Measurements from ENCODE around the gene SERGEF.

The SERGEF gene

DNA sequence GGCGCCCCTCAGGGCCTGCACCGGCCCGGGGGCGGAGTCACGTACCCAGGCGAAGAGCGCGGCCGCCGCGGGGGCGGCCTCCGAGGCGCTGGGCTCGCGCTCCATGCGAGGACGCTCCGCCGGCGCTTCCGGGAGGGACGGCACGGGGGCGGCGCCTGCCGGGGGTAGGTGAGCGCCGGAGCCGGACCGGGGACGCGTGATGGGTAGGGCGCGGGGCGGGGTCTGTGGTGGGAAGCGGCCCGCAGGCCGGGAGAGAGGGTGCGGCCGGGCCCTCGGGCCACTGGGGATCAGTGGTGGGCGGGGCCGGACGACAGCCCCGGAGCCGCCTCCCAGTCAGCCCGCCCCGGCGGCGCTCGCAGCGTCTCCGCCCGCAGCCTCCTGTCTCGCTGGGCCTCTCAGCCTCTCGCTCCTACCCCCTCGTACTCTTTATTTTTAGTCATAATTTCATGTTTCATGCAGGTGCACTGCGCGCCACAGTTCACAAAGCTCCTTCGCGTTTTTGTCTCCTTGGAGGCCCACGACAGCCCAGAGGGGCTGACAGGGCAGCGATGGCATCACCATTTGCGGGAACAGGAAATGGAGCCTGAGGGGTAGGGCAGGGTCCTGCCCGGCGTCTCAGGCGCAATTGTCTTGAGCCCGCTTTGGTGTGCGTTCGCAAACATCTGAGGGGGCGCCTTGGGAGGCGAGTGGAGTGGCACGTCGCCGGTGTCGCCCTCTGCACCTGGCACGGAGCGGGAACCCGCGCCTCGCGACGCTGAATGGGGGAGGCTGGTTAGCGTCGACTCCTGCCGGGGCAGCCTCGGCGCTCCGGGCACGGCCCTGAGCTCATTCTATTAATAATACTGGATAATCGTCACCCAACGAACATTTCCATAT, at the start of gene SERGEF:
SERGEF (minus strand) TSS at position 142 of the 876 bp plus-strand sequence; CDS start at position 105, 37 bp downstream.
- peak; percentile 46 for DNase-seq (ENCODE audit: low read depth)

DNA sequence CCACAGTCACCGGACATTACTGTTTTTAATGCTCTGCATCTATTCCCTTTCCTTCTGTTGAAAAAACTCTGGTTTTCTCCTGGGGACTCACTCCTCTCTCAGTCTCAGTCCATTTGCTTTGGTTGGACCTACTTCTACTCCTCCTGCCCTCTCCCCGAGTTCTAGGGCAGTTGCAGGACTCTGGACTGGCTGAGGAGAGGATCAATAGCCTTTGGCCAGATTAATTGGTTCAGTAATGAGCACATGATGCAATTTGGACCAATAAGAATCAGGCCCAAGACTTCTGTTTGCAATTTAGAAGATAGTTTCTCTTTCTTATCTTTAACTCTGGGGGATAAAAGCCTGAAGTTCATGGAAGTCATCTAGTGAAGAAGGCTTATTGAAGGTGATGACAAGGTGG, 48.5 kb upstream of the SERGEF start:
- no peak for DNase-seq (ENCODE audit: low read depth)

DNA sequence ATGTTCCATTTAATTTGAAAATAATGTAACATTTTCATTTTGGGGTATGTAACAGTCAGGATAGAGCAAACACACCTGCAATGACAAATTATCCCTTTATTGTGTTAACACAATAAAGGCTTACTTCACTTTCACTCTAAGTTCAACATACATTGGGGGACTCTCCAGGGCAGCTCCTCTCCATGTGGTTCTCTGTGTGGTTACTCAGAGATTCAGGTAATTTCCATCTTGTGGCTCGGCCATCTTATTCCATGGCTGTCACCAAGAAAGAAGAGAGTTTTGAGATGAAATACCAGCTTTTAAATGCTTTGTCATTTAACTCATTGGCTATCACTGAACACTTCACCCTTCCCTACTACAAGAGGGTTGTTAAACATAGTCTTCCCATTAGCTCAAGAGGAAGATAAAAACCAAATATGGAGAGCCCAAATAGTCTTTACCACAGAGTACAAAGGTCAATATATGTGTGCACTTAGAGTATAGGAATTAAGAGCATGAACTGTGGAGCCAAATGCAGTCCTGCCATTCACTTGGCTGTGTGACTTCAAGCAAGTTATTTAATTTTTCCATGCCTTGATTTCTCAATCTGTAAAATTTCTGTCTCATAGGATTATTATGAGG, 43.8 kb upstream of the SERGEF start:
- no peak for DNase-seq (ENCODE audit: low read depth)

DNA sequence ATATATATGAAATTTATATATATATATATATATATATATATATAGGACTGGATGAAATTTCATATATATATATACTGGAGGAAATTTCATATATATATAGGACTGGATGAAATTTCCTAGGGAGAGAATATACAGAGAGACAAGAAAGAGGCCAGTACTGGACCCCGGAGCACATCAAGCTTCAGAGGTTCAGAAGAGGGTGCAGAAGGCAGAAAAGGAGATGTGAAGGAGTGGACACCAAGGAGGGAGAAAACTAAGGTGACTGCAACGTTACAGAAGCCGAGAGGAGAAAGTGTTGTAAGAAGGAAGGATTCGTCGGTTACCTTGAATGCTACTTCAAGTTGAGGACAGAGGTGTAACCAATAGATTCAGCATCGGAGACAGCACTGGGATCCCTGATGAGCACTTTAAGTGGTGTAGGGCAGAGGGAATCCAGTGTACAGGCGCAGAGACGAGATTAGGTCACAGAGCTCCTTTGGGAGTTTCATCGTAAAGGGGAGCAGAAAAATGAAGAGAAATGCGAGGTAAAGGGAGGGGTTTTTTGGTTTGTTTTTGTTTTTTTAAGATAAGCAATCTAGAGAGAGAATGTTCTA, 41.8 kb upstream of the SERGEF start:
- DNase-seq (ENCODE audit: low read depth) = no peak

DNA sequence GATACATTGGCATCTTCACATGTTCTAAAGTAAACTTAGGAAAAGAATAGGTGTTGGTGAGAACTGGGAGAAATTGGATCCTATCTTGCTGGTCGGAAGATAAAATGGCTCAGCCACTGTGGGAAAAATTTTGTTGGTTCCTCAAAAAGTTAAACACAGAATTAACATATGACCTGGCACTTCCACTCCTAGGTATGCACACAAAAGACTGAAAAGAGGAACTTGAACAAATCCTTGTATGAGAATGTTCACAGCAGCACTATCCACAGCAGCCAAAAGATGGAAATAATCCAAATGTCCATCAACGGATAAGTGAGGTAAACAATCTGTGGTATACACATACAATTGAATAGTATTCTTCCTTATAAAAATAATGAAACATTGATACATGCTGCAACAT, 38.0 kb upstream of the SERGEF start:
- no peak for DNase-seq (ENCODE audit: low read depth)

DNA sequence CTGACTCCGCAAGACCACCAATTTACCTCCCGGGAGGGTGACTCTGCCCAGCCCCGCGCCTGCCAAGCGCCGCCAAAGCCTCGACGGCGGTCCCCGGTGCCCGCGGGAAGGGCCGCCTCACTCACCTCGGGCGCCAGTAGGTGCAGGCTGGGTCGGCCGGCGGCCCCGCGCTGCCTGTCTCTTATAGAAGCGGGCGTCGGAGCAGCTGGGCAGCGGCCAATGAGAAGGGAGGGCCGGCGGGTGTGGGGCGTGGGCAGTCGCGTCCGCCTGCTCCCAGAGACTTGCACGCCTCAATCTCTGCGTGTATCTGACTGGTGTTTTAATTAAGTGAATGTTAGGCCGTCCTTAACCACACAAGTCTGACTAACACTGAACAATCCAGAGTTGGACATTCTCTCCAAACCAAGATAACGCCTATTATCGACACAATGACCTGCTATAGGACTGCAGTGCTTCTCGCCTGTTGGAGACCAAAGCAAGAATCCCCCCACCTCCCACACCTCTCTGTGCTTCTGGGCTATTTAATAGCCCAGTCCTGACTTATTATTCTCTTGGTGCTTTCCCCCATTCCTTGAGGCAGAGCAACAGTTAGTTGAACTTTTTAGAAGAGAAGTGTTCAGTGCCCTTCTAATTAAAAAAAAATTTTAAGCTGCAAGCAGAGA, 33.4 kb upstream of the SERGEF start, which contains the start of gene TPH1:
TPH1 (minus strand) TSS at position 154 of the 662 bp plus-strand sequence. CDS start 5,507 bp downstream, outside the sequence.
- DNase-seq (ENCODE audit: low read depth) = no peak

DNA sequence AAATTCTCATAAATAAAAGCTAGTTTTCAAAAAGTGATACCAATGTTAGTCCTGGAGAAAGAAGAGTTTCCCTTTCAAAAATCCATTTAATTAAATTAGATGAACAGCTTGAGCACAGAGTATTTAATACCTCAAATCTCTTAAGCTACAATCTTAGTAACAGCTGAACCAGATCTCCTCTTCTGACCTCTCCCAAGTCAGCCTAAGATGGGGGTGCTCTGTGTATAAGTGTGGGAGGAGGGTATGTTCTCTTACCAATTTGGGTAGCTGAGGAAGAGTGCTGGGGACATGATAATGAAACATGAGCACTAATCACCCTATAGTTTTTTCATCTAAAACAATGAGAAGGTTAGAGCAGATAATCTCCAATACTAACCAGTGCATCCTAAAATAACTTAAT, 23.6 kb upstream of the SERGEF start:
- no peak for DNase-seq (ENCODE audit: low read depth)

DNA sequence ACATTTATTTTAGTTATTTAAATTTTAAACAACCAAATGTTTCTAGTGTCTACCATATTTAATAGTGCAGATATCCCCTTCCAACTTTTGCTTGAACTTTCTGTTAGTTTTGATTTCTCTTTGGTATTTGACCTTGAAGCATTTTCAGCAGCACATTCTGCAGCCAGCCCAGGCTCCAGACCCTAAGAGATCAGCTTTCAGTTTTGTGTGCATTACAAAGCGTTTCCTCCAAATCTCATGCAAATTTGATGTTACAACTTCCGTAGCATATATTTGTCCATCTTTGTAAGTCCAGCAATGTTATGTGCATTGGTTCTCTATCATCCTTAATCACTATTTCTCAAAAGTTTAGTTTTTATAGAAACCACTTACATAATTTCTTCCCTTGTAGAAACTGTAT, 14.6 kb upstream of the SERGEF start:
- DNase-seq (ENCODE audit: low read depth) = no peak

DNA sequence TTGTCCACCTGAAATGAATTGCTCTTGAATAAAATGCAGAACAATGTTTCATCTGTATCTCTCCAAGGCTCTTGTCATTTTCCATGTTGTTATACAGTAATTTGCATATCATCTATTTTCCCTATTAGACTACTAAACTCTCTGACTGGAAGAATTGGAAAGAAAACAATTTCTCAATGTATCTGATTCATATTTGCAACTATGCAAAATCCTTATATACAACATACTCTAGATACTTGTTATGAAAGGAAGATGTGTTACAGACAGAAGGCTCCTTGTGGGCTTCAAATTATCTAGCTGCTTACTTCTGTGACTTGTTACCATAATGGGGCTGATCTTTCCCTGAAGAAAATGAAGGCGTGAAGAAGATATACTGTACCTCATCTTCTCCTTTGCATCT, 9.6 kb upstream of the SERGEF start:
- DNase-seq (ENCODE audit: low read depth) = no peak

DNA sequence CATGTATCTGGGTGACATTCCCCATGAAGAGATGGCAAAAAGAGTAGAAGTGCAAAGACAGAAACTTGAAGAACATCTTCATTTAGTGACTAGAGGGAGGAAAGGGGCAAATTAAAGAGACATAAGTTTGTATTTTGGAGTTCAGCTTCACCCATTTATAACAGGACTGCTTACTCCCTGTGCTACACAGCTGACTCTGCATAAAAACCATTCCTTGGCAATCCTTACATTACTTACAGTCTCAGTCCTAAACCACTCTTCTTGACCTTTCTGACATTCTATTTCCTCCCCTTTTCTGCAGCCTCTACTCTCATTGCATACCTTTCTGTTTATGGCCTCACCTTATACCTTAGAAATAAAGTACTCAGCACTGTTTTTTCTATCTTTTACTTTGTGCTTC, 6.8 kb upstream of the SERGEF start:
- no peak for DNase-seq (ENCODE audit: low read depth)

DNA sequence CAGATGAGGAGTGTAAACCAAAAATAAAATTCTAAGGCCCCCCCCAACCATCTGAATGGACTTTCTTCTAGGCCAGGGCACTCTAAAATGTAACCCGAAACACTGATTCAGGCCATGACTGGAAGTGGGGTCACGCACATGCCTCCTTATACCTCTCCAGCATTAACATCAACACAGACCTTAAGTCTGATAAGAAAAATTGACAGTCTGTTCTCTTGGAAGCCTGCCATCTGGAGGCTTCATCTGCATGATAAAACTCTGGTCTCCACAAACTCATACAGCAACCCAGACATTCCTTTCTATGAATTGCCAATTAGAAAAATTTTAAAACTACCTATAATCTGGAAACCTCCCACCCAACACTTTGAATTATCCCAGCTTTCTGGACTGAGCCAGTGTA, 3.9 kb upstream of the SERGEF start:
- no peak for DNase-seq (ENCODE audit: low read depth)

DNA sequence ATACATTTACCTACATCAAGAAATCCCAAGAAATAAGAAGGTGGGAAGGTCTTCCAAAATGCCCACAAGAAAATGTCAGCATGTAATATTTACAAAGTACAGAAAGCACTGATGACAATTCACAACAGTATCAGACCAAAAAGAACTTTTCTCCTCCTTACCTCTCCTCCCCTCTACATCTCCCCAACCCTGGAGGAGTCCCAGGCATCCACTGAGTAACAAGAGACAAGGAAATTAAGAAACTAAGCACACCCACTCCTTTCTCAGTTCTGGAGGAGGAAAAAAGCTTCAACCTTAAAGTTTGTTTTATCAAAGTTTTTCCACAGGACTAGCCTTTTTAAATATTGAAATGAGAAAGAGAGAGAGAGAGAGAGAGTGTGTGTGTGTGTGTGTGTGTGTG, 2.0 kb upstream of the SERGEF start:
- DNase-seq (ENCODE audit: low read depth) = no peak

DNA sequence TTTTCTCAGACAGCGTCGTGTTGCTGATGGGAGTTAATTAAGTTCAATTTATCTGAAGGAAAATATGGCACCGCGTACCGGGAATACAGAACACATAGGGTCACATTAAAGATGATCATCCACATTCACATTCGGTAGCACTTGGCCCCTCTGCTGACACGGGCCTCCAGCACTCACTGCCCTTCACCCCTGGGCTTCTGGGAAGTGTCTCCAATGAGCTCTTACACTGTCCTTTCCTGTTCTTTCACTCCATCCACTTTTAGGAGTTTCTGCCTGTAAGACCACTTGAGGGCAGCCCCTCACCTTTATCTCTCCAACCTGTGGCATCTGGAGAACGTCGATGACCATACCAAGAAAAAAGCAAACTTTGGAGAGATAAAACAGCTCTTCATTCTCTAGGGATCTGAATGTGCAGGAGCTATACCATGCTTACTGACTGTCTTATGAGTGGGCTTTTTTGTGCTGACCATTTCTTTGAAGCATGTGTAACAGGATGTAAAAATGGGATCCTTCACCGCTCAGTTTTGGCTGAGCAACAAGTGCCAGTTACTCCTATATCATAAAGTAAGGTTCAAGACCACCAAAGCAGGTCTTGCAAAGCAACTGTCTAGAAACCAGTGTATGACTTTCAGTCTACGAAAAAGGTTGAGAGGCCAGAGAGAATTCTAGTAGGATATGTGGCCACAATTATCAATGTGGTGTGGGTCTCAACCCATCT, 1.1 kb upstream of the SERGEF start:
- DNase-seq (ENCODE audit: low read depth) = no peak

DNA sequence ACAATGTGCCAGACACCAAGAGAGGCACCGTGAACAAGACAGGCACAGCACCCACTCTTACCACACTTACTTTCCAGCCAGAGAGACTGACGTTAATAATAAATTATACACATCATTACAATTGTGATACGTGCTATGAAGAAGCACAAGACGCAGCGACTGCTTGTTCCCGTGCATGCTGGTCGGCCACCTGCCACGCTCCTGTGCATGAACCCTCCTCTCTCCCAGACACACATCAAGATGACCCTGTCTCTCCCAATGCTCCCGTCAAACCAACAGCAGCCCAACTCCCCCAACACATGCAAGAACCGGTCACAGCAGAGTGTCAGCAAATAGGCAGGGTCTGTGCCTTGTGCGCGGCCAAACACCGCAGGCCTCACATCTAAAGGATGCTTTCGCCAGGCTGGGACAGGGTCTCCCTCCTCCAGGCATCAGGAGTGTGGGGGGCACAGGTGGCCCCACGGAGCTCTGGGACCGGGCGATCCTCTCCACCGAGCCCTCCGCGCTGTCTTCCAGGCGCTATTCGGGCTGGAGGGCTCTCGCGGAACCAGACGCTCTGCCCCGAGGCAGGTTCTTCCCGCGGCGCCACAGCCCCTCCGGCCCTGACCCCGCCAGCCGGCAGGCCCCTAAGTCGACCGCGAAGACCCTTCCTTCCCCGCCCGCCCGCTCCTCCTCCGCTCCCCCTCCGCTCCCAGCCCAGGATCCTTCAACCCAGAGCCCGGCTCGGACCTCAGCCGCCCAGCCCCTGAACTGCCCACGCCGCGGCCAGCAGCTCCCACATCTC, 533 bp downstream of the SERGEF start:
- DNase-seq (ENCODE audit: low read depth) = no peak

DNA sequence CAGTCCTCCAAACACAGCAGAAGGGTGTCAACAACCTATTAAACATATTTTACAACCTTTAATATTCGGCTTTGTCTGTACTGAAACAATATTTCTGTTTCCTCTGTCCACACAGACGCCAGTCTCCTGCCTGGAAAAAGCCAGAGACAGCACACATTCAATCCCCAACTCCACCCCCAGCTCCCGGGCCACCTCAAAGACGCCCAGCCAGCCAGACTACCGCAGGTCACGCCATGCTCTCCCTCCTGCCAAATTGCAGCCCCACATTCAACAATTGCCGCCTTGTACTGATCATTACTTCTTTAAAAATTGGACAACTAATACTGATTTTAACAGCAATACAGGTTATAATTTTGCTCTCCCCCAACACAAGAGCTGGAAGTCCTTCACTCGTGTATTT, 1.2 kb downstream of the SERGEF start:
- no peak for DNase-seq (ENCODE audit: low read depth)

DNA sequence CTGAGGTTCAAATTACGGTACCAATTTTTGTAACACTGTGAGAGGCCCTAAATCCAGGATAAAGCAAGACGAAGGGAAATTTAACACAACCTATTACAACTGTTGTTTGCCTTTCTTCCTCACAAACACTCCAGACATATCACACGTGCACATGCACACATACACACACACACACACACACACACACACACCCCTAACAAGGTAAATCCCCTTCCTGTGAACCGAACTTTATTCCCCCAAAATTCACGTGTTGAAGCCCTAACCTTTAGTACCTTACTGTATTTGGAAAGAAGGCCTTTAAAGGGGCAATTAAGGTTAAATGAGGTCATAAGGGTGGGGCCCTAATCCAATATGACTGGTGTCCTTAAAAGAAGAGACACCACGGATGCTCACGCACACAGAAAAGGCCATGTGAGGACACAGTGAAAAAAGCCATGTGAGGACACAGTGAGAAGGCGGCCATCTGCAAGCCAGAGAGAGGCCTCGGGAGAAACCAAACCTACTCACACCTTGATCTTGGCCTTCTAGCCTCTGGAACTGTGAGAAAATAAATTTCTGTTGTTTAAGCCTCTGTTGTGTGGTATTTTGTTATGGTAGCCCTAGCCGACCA, 1.8 kb downstream of the SERGEF start:
- no peak for DNase-seq (ENCODE audit: low read depth)

DNA sequence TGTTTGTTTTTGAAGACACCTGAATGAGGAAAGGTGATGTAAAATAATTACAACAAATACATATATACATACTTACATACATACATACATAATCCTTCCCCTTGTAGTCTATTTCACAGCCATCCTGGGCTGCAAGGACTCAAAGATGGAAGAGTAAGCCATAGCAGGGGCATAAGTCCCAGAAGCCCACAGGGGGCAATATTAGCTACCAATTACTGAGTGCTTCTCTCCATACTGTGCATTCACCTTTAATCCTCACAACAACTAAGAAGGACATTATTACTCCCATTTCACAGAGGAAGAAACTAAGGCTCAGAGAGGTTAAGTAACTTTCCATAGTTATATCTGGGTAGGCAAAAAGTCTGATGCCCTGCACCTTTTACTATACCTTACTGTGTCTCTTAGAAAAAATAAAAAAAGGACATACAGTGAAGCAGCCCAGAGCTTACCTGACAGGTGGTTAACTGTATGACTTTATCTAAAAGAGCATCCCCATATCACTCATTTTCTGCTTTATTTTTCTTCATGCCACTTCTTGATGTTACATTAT, 2.7 kb downstream of the SERGEF start:
- no peak for DNase-seq (ENCODE audit: low read depth)

DNA sequence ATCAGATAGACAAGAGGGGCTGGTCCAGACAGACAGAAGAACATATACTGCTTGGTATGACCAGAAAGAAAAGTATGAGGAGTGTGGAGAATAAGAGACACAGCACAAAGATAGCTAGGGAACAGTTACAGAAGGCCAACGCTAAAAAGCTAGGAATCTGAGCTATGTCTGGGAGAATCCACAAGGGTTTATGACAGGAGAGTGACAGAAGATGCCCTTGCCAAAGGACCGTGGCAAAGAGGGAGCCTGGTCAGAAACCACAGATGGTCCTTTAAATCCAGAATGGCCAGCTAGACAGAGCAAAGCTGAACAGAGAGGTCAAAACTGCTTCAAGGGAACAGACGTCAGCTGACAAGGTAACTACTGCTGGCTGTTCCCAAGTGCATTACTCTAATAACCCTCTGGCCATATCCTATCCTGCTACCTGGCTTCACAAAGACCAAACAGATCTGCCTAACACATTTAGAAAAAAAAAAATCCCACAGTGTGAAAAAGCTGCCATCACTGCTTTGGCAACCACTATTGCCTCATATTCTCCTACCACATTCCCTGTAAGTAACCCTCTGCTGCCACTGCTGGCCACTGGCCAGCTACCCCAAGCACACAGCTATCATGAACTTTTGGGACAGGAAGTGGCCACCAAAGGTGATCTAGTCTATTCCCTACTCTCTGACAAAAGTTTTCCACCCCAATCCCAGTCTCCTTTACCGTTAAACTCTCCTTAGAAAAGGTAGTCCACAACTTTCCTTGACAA, 7.3 kb downstream of the SERGEF start:
- no peak for DNase-seq (ENCODE audit: low read depth)

DNA sequence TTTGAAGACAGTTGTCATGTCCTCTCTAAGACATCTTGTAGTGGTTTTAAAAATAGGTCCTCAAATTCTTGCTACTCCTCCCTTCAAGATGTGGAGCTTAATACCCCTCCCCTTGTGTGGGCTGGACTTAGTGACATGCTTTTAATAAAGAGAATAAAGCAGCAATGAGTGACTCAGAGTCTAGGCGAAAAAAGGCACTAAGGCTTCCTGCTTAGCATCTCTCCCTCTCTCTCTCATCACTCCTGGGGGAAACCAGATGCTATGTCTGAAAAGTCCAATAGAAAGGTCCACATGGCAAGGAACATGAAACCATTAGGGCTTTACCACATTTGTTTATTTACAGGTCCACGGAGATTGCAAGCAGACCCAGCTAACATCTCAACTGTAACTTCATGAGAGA, 11.7 kb downstream of the SERGEF start:
- DNase-seq (ENCODE audit: low read depth) = no peak

DNA sequence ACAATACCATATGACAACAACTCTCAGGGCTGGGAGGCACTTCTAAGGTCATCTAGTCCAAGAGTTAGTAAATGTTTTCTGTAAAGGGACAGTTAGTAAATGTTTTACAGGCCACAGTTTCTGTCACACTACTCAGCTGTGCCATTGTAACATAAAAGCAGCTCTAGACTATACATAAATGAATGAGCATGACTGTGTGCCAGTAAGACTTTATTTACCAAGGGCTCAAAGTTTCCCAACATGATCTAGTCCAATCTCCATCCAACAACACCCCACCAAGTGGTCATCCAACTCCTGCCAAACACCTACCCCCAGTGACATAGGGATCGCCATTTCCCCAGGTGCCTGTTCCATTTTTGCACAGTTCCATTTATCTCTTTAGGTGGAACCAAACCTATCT, 12.1 kb downstream of the SERGEF start:
- DNase-seq (ENCODE audit: low read depth) = no peak
